ENCODE results near the gene DCTN1. TPM values are rescaled to one million over a fixed set of nuclear protein-coding genes. Genes with fewer than 3 reads are reported as not detected.

DCTN1 gene
- polyA plus RNA-seq, 1 of the 3 experiments (the other 2 are of a cell fraction) = 91.1 TPM

GRCh38 chr2:74384051-74384450 lies 3.9 kb upstream of the DCTN1 start:
- H3K4me3 ChIP-seq (ENCODE audit: low read depth in 2 of 2, low read length in 1 of 2) = no peak overlapping the region
- H3K9ac ChIP-seq = no peak overlapping the region
- no peak overlapping the region for H3K27ac ChIP-seq (ENCODE audit: low read depth in 2 of 2, low read length in 1 of 2)
- WGBS (ENCODE audit: low lambda C conversion rate) = 95% methylated on average over 3 of the region's 3 CpGs
- no peaks in the 10 kb centered on the region for H3K9me3 ChIP-seq
- H3K4me1 ChIP-seq (ENCODE audit: control insufficient read depth in 1 of 2, insufficient read depth in 2 of 2, low read depth in 1 of 2, low read length in 1 of 2) = peaks cover 8 to 19% of the 10 kb centered on the region in 2 experiments; a peak in 2 of 4 replicates
- peaks cover 5% of the 10 kb centered on the region for H3F3A ChIP-seq (replicated peaks; ENCODE audit: insufficient read depth)
- no peaks in the 10 kb centered on the region for H3K27me3 ChIP-seq (ENCODE audit: insufficient read depth)
- ChIA-PET POLR2A (no interaction called here), CTCF (no interaction called here)
- peaks cover 7 to 22% of the 10 kb centered on the region in 2 experiments for H3K36me3 ChIP-seq (replicated peaks in 1 of 2; ENCODE audit: control insufficient read depth in 1 of 2, insufficient read depth in 2 of 2, low read length in 1 of 2)
- no peak for DNase-seq
- TF ChIP-seq NFIC (IDR thresholded peaks at IDR 0.05; ENCODE audit: borderline replicate concordance) (no peak), GABPA (IDR thresholded peaks at IDR 0.05; ENCODE audit: low read depth) (no peak), MEF2A (IDR thresholded peaks at IDR 0.05; ENCODE audit: borderline replicate concordance, low read depth) (no peak), EP300 (IDR thresholded peaks at IDR 0.05; ENCODE audit: borderline replicate concordance in 1 of 2, low read depth in 1 of 2, low read length in 1 of 2) (no peak), RXRA (IDR thresholded peaks at IDR 0.05; ENCODE audit: borderline replicate concordance, low read depth) (no peak), RAD21 (IDR thresholded peaks at IDR 0.05; ENCODE audit: low read length) (no peak), MXI1 (IDR thresholded peaks at IDR 0.05; ENCODE audit: low read depth, low read length) (no peak), IRF3 (IDR thresholded peaks at IDR 0.05; ENCODE audit: low read depth, low read length) (no peak), ELF1 (IDR thresholded peaks at IDR 0.05) (no peak), TCF12 (IDR thresholded peaks at IDR 0.05) (no peak), FOSL2 (IDR thresholded peaks at IDR 0.05; ENCODE audit: borderline replicate concordance, low read depth) (no peak), JUND (IDR thresholded peaks at IDR 0.05) (no peak), MAX (IDR thresholded peaks at IDR 0.05; ENCODE audit: low read depth) (no peak), RFX5 (IDR thresholded peaks at IDR 0.05; ENCODE audit: low read length) (no peak), YY1 (IDR thresholded peaks at IDR 0.05; ENCODE audit: low read depth) (no peak), FOXM1 (IDR thresholded peaks at IDR 0.05; ENCODE audit: low read depth) (no peak)
- peaks cover 74% of the 10 kb centered on the region for H4K20me1 ChIP-seq (ENCODE audit: insufficient read depth)
- H3K9me2 ChIP-seq = no peaks in the 10 kb centered on the region
- peaks cover 87% of the 10 kb centered on the region for H3K79me2 ChIP-seq (ENCODE audit: insufficient read depth)
- no peak overlapping the region for H2AFZ ChIP-seq (ENCODE audit: low read depth)
- no peak overlapping the region for H3K4me2 ChIP-seq

GRCh38 chr2:74383254-74383653 lies 3.1 kb upstream of the DCTN1 start:
- Histone ChIP-seq H4K20me1 (ENCODE audit: insufficient read depth) (peaks cover 74% of the 10 kb centered on the region), H3F3A (replicated peaks; ENCODE audit: insufficient read depth) (peaks cover 5% of the 10 kb centered on the region), H3K9ac (no peak overlapping the region), H3K4me1 (ENCODE audit: control insufficient read depth in 1 of 2, insufficient read depth in 2 of 2, low read depth in 1 of 2, low read length in 1 of 2) (peaks cover 7 to 17% of the 10 kb centered on the region in 2 experiments; a peak in 2 of 4 replicates), H3K9me3 (no peaks in the 10 kb centered on the region), H3K4me3 (ENCODE audit: low read depth in 2 of 2, low read length in 1 of 2) (no peak overlapping the region), H3K36me3 (replicated peaks in 1 of 2; ENCODE audit: control insufficient read depth in 1 of 2, insufficient read depth in 2 of 2, low read length in 1 of 2) (peaks cover 7 to 22% of the 10 kb centered on the region in 2 experiments), H3K4me2 (no peak overlapping the region), H2AFZ (ENCODE audit: low read depth) (no peak overlapping the region), H3K27ac (ENCODE audit: low read depth in 2 of 2, low read length in 1 of 2) (no peak overlapping the region), H3K27me3 (ENCODE audit: insufficient read depth) (no peaks in the 10 kb centered on the region), H3K9me2 (no peaks in the 10 kb centered on the region), H3K79me2 (ENCODE audit: insufficient read depth) (peaks cover 87% of the 10 kb centered on the region)
- POLR2A ChIA-PET = no interaction called here
- no peak for DNase-seq
- CTCF ChIA-PET = interaction anchor here (2.2 kb wide), 1 partner anchor 8 kb away, joined by 24 read pairs; no protein-coding TSS in a partner anchor
- WGBS (ENCODE audit: low lambda C conversion rate) = 52% methylated on average over 1 of the region's 1 CpG
- no peak for TF ChIP-seq YY1 (IDR thresholded peaks at IDR 0.05; ENCODE audit: low read depth)
- TF ChIP-seq POLR2AphosphoS5 (IDR thresholded peaks at IDR 0.05; ENCODE audit: low read depth, low read length) = no peak
- TF ChIP-seq NFIC (IDR thresholded peaks at IDR 0.05; ENCODE audit: borderline replicate concordance) = no peak
- TF ChIP-seq TEAD4 (IDR thresholded peaks at IDR 0.05; ENCODE audit: borderline replicate concordance, insufficient read depth) = no peak
- TF ChIP-seq FOXJ3 (CRISPR knock-in tag; IDR thresholded peaks at IDR 0.05) = no peak
- TF ChIP-seq ZBTB33 (IDR thresholded peaks at IDR 0.05; ENCODE audit: borderline replicate concordance, low read depth) = no peak
- TF ChIP-seq REST (IDR thresholded peaks at IDR 0.05; ENCODE audit: low read depth, low read length) = no peak
- TF ChIP-seq RFX5 (IDR thresholded peaks at IDR 0.05; ENCODE audit: low read length) = no peak
- no peak for TF ChIP-seq GATA2 (CRISPR knock-in tag; IDR thresholded peaks at IDR 0.05)
- TF ChIP-seq ELF1 (IDR thresholded peaks at IDR 0.05) = no peak
